Karpas-422 (cell line): Measurements from ENCODE around the gene TPTE. TPM values are rescaled to one million over a fixed set of nuclear protein-coding genes. Genes with fewer than 3 reads are reported as not detected.
"Not testable (repeated sequence)": the region's sequence is repeated elsewhere in the genome, so short reads cannot be mapped to it uniquely, and the experiment has no call there.

Source experiments
- DNase-seq: peaks from one replicate; pipeline ENCODE4 v3.0.0-alpha.2; 2015
- H2AFZ ChIP-seq: fragments of 200-600 bp; sonication (generic); 2 replicates; pipeline ENCODE4 v1.6.1; 2014; ENCODE audit warnings: antibody characterized with exemption, low read length, mixed read lengths
- H3K27ac ChIP-seq: fragments of 200-600 bp; sonication (generic); 2 replicates; pipeline ENCODE4 v1.5.1; 2014; ENCODE audit warnings: mild to moderate bottlenecking, low read length, moderate library complexity
- H3K27me3 ChIP-seq: fragments of 200-600 bp; sonication (generic); 2 replicates; pipeline ENCODE4 v1.6.1; 2014; ENCODE audit warnings: low read length, mixed read lengths
- H3K36me3 ChIP-seq: fragments of 200-600 bp; sonication (generic); 2 replicates; pipeline ENCODE4 v1.6.1; 2014; ENCODE audit warnings: low read length, mixed read lengths; ENCODE audit not compliant: insufficient read depth
- H3K4me1 ChIP-seq: fragments of 200-600 bp; sonication (generic); 2 replicates; pipeline ENCODE4 v1.6.1; 2014; ENCODE audit warnings: mild to moderate bottlenecking, low read length, mixed read lengths
- H3K4me2 ChIP-seq: fragments of 200-600 bp; sonication (generic); 2 replicates; pipeline ENCODE4 v1.6.1; 2014; ENCODE audit warnings: low read length, low read depth, mild to moderate bottlenecking; ENCODE audit not compliant: poor library complexity, severe bottlenecking
- H3K4me3 ChIP-seq: fragments of 200-600 bp; sonication (generic); 2 replicates; pipeline ENCODE4 v1.5.1; 2014; ENCODE audit warnings: mild to moderate bottlenecking, antibody characterized with exemption, low read length, mixed read lengths
- H3K79me2 ChIP-seq: fragments of 200-600 bp; sonication (generic); 2 replicates; pipeline ENCODE4 v1.6.1; 2014; ENCODE audit warnings: mild to moderate bottlenecking, low read length, mixed read lengths
- H3K9ac ChIP-seq: fragments of 200-600 bp; sonication (generic); 2 replicates; pipeline ENCODE4 v1.6.0; 2014; ENCODE audit warnings: low read length
- H3K9me2 ChIP-seq: fragments of 200-600 bp; sonication (generic), shearing (Covaris generic); replicated peaks from 2 replicates; pipeline ENCODE4 v1.6.0; 2014; ENCODE audit warnings: mild to moderate bottlenecking, low read length, moderate library complexity; ENCODE audit not compliant: insufficient read depth
- H3K9me3 ChIP-seq: fragments of 300-700, 200-600 bp; sonication (generic); 2 replicates; pipeline ENCODE4 v1.6.1; 2014; ENCODE audit warnings: low read length, mixed read lengths
- H4K20me1 ChIP-seq: fragments of 200-600 bp; sonication (generic); 2 replicates; pipeline ENCODE4 v1.6.1; 2014; ENCODE audit warnings: mild to moderate bottlenecking, antibody characterized with exemption, low read length, low read depth; ENCODE audit not compliant: insufficient read depth
- small RNA-seq: library from RNA; depleted of rRNA; stranded (forward); fragments of <200 nt; gene quantifications from one replicate; pipeline ENCODE3, GENCODE V24; 2014
- total RNA-seq: library from RNA; depleted of rRNA; stranded (reverse); fragments of >200 nt; shearing (Covaris generic); gene quantifications from 2 replicates; pipeline ENCODE4 v1.2.3, GENCODE V29; 2014; ENCODE audit warnings: low replicate concordance

TPTE gene
- total RNA-seq, 1 experiment from 2014 or later, result not detected

DNA sequence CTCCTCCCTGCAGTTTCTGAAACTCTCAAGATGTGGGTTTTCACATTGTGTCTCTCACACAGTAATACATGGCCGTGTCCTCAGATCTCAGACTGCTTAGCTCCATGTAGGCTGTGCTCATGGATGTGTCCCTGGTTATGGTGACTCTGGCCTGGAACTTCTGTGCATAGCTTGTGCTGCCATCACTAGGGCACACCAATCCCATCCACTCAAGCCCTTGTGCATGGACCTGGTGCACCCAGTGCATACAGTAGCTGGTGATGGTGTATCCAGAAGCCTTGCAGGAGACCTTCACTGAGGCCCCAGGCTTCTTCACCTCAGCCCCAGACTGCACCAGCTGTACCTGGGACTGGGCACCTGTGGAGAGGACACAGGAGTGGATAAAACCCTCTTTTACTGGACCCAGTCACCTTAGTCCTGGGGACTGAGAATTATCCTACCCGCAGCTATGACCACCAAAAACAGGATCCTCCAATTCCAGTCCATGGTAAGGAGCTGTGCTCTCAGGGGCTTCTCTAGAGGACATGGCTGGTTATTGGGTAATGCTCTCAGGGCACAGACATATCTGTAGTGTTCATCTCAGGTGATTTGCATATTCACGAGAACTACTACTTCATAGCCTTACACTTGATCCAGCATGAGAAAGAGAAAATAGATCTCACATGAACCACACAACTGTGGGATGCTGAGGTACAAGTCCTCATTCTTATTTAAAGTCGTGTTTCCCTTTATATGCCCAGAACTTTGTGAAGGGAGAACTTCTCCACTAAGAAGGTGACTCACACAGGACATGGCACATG is 128.2 kb downstream of the TPTE start:
- not testable (repeated sequence) for H3K79me2 ChIP-seq, H3K9me2 ChIP-seq, H3K4me1 ChIP-seq, H3K36me3 ChIP-seq, H3K4me2 ChIP-seq, H2AFZ ChIP-seq, H3K4me3 ChIP-seq, DNase-seq, H3K9ac ChIP-seq, H4K20me1 ChIP-seq, H3K27ac ChIP-seq, H3K27me3 ChIP-seq
- peaks cover 13% of the 10 kb centered on the region for H3K9me3 ChIP-seq

DNA sequence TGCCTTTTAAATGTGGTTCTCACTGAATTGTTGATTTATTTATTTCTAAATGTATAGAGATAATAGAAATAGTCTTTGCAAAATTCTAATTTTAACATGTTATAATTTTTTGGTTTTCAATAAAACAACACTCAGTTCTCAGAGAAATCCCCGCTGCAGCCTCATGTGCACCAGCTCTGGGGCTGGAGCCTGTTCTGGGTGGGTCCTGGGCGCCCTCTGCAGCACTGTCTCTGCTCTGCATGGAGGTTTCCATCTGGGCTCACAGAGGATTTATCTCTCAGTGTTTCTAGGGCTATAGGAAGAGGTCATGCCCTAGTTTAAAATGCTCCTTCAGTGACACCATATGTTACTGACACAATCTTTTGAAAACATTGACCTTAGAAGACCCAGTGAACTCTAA is 128.9 kb downstream of the TPTE start:
- H3K36me3 ChIP-seq, H3K9ac ChIP-seq, H3K9me2 ChIP-seq, H3K27ac ChIP-seq, H3K4me1 ChIP-seq, H3K9me3 ChIP-seq, H3K4me3 ChIP-seq, H3K79me2 ChIP-seq, H3K4me2 ChIP-seq, DNase-seq, H2AFZ ChIP-seq, H3K27me3 ChIP-seq, H4K20me1 ChIP-seq: not testable (repeated sequence)

Small RNAs within 50 kb of the gene (small RNA-seq; reads per million reads assigned to genes)
- gene CYCSP41, result not detected
